Hematopoietic multipotent progenitor cell treated with erythropoietin and hydrocortisone succinate and interleukin-3 and kit ligand, for 17 days (in vitro differentiated cells): ENCODE data around the gene FGF22.

ENCODE experiments used
- DNase-seq: peaks from one replicate; pipeline ENCODE4 v3.0.0-alpha.2; 2015; ENCODE audit warnings: low spot score

Gene FGF22

GRCh38 chr19:644363-644762 lies 4.7 kb downstream of the FGF22 start:
- no peak for DNase-seq

DNA sequence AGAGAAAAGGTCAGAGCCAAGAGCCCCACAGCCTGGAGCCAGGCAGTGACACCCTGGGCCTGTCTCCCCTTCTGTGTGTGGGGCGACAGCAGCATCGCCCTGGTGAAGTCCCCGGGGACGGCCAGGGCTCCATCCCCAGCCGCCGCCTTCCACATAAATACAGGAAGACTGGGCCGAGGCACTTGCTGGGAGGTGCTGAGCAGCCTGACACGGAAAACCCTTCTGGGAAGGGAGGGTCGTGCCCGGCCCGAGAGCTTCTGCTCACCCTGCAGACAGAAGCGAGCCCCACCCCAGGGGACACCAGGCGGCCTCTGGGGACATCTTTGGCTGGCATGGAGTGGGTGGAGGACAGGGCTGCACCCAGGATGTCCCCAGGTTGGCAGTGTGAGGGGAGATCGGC lies 5.1 kb downstream of the FGF22 start:
- no peak for DNase-seq

GRCh38 chr19:645912-646778 lies 6.5 kb downstream of the FGF22 start:
- no peak for DNase-seq

DNA sequence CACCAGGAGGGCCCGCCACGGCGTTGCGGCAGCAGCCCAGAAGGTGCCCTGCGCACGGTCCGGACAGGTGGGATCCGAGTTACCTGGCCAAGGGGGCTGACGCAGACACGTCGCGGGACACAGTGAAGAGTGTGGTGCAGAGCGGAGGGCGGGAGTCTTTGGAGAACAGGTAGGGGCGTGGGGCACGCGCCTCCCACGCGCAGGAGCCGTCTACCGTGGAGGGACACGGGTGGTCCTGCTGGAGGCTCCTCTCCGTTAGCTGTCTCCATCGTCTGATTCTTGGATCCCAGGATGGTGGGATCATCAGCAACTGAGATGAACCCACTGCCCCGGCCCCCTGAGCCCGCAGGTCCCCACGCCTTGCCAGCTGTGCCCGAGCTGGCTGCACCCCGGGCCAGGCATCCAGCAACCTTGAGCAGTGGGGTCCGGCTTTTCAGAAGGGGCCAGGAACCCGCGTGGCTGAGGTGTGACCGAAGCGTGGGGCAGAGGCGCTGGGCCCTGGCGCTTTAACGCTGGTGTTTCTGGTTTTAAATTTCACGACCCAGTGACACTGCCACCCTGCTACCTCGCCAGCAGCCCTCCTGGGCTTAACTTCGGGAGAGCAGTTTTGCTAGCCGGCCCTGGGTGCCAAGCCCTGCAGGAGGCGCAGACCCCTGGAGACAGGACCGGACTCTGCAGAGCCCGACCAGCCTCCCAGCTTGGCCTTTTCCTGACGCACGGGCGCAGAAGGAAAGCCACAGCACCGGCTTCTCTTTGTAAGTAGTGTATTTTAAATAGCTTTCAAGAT lies 7.3 kb downstream of the FGF22 start:
- no peak for DNase-seq

GRCh38 chr19:647566-648284 lies 8.0 kb downstream of the FGF22 start:
- DNase-seq: no peak

GRCh38 chr19:648305-648704 lies 8.6 kb downstream of the FGF22 start:
- DNase-seq: no peak

GRCh38 chr19:648904-649801 lies 9.5 kb downstream of the FGF22 start:
- no peak for DNase-seq

DNA sequence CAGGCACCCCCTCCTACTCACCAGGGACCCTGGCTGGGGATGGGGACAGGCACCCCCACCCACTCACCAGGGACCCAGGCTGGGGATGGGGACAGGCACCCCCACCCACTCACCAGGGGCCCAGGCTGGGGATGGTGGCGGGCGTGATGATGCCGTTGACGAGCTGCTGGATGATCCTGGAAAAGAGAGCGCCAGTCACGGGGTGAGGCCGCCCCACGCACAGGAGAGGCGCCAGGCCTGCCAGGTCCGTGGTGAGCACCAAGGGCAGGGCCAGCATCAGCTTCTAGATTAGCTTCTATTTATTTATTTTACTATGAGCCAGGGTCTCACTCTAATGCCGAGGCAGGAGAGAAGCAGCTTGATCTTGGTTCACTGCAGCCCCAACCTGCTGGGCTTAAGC lies 10.4 kb downstream of the FGF22 start:
- no peak for DNase-seq

- DNase-seq: no peak
These were observed 11.6 kb downstream of the FGF22 start for GRCh38 chr19:651114-651818.

- DNase-seq: no peak
These were observed 12.3 kb downstream of the FGF22 start for GRCh38 chr19:651991-652390.

DNA sequence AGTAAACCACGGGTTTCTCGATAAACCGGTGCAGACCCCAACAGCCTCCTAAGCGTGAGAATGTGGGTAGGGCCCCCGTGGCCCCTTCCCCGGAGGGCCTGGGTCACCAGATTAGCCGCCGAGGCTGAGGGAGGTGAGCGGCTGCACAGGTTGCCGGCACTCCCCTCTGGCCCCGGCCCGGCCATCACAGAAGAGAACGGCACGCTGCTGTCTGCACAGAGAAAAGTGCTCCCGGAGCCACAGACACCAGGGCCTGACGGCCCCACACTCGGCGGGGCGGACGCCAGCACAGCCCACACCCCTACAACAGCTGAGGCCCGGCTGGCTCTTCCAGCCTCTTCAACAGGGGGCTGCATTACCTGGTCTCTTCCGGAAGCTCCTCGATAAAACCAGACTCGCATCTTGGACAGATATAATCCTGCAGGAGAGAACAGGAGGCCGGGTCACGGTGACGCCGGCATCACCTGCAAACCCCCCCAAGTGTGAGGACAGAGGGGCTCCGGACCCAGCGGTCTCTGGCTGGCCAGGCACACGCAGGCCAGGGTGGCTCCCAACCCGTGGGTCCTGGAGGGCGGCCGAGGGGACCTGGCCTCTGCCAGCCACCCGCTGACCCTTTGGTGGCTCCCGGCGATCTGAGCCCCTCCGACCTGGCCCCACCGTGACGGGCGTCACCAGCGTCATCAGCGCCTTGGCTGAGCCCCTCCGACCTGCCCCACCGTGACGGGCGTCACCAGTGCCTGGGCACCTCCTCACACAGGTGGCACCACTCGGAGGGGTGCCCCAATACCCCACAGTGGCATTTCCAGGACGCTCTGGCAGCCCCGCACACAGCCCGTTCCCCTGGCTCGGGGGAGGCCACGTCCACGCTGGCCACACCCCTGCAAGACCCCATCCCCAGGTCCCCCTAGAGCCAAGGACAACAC lies 13.0 kb downstream of the FGF22 start:
- no peak for DNase-seq

GRCh38 chr19:653425-653824 lies 13.7 kb downstream of the FGF22 start:
- DNase-seq: no peak

GRCh38 chr19:655691-656090 lies 16.0 kb downstream of the FGF22 start:
- no peak for DNase-seq

DNA sequence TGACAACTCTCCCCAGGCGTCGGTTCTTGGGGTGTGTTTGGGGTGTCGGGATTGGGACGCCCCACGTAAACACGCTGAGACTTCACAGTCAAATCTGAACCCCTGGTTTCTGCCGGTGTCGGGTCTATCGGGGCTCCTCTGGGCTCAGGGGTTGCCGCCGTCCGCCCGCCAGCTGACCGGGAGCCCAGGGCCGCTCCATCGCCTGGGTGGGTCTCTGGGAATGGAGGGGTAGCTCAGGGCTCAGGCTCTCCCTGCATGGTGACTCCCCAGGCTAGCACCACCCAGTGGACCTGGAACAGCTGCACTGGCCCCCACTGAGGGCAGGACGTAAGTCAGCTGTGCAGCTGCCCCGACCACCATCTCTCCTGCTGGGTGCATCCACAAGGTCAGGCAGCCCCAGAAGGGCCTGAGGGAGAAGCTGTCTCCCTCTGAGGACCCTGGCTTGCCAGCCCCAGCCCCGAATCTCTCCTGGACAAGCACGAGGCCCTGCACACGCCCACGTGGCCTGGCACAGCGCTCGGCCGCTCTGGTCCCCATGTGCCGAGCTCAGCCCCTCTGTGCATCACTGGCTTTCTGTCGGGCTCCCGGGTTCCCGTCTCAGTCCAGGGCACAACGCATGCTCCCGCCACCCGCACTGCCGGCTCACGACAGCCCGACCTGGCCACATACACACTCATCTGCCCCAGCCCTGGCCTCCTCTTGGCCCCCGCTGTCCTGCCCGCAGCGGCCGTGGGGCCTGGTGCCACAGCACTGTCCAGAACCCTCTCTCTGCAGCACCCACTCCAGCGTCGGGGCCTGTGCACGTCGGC lies 17.3 kb downstream of the FGF22 start:
- no peak for DNase-seq

GRCh38 chr19:657611-658010 lies 17.9 kb downstream of the FGF22 start:
- DNase-seq: no peak

- DNase-seq: no peak
These were observed 18.6 kb downstream of the FGF22 start for GRCh38 chr19:658059-658839.

DNA sequence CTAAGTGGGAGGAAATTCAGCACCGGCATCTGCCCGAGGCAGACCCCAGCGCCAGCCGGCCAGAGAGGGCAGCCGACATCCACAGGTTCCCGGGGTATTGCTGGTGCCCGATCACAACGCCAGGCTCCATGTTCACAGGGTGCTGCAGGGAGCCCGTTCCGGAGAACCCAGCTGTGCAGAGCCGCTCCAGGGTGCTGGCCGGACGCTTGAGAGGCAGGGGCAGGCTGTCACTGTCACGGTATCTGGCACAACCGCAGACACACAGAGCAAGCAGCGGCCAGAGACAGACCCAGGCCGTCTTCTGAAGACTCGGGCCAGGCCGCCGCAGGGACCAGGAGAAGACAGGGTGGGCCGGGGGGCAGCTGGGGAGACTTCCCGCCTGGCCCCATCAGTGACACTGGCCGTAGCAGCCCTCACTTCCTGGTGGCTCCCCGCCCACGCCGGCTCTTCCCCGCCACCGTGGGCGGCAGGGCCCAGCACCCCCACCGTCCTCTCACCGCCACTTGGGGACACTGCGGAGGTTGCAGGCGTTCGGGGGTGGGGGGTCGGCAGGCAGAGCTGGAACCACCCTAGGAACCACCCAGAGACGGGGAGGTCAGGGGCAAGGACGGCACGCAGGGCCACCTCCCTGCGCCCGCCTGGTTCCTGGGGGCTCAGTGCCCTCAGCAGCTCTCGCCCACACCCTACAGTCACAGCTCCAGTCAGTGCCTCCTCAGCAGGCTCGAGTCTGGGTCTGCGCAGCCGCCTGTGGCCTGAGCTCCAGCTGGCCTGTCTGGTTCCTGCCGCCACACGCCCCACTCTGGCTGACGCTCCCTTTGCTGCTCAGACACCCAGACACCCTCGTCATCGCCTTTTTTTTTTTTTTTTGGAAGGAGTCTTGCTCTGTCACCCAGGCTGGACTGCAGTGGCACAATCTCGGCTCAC lies 19.5 kb downstream of the FGF22 start:
- no peak for DNase-seq
